ENCODE results near the gene SHC3.
A peak's percentile ranks its signal among the peaks of the same experiment; 100 is the strongest.

Gene SHC3

DNA sequence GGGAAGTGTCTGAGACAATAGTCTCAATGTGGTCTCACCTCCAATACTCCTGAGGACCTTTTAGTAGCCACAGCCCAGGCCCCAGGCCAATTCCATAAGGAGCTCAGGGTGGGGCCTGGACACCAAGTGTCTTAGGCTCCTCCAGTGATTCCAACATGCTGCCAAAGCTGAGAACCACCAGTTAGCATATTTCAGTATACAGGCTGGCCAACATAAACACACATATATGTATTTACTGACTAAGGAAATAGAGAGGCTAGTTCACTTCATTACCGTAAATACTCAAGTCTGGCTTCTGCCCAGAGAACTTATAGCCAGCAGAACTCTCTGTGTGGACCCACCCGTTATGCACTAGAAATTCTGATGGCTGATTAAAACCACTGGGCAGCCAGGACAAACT is 163.3 kb downstream of the SHC3 start:
- no peak for DNase-seq

DNA sequence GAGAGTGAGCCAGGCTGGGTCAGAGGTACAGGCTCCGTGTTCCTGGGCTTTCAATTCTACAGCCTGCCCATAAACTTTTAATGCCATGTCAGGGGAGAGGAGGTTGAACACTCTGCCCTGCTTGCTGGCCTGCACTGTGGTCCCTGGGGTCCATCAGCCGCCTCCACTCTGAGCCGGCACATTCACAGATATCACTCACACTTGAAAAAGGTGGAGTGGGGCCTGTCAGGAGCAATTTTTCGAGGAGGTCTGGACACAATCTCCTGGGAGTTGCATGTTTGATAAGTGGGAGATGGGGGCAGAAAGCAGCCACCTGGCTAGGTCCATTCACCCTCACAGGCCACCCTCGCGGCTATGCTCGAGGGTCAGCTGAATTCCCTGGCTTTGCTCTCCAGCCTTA is 164.5 kb downstream of the SHC3 start:
- DNase-seq = no peak

DNA sequence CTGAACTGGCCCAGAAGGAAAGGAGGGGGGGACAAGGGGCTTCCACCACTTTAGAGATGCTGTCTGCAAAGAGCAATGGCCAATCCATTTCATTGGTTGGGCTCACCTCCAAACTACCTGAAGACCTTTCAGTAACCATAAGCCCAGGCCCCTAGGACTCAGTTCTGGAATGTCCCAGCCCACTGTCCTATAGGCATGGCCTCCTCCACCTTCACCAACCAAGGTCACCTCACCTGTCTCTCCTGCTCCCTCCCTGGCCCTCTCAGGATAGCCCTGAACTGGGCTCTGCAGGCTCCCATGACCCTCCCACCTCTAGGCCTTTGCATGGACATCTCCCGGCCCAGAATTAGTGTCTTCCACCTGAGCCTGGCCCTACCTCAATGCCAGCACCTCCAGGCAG is 165.0 kb downstream of the SHC3 start:
- no peak for DNase-seq

DNA sequence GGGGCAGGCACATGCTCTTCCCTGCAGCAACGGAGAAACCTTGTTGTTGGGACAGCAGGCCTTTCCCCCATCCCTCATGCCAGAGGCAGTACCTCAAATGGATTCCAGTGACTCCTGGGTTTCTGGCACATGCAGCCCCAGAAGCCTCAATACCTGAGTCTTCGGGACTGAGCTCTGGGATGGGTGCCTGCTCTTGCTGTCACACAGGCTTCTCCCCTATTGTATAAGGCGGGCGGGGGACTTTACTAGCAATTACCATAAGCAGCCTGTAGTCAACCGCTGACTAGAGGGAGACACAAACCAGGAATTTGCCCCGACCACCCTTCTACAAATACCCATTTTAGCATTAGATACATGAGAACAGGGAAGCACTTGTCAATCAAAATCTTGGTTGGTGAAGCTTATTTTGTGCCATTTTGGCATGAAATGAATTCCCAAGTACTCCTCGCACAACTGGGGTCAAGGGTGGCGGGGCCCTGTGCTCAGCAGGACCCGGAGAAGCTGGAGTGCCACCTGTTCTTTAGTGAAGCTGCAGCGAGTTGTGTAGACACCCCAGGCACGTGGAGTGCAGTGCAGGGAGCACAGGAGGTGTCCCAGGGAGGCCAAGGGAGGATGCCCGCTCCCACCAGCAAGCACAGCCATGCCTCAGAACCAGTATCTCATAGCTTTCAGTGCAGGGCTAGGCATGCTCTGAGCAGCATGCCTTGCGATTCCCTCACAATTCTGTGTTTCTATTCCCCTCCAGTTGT is 166.2 kb downstream of the SHC3 start:
- DNase-seq = no peak

DNA sequence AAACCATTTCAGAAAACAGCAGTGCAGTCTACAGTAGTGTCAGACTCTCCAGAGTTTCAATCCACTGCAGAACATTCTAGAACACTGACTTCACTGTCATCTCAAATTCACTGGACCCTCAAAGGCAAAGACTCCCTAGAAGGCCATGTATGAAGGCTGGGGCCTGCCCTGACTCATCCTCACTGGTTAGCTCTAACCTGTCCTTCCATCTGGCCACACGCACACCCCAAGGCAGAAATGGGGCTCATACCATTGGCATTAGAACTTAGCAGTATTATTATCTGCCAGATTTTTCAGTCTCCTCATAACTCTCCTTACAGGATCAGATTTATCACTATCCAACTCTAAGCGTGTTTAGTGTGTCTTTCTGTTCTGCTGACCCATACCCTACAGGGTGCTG is 166.9 kb downstream of the SHC3 start:
- DNase-seq = no peak

DNA sequence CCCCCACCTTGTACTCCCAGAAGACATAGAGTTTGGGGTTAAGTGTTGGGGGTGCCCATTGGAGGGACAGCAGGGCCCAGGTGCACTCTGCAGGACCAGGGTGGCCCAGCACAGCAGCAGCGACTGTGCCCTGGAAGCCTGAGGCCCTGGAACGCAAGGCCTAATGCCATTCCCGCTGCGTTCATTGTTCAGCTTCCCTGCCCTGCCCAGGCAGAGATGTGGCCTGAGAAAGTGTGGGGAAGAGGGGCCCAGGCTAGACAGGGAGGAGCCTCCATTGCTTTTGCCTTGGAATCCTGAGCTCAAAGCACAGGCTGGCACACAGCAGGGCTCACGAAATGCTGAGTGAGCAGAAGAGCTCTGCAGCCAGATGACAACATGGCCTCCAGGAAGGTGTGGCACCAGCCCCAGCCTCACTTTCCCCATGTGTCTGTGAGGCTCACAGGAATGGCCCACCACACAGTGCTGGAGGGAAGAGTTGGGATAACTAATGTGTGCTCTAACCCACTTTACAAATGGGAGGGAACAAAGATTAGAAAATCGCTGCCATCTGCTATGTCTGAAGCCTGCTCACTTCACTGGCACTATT is 168.0 kb downstream of the SHC3 start:
- no peak for DNase-seq

DNA sequence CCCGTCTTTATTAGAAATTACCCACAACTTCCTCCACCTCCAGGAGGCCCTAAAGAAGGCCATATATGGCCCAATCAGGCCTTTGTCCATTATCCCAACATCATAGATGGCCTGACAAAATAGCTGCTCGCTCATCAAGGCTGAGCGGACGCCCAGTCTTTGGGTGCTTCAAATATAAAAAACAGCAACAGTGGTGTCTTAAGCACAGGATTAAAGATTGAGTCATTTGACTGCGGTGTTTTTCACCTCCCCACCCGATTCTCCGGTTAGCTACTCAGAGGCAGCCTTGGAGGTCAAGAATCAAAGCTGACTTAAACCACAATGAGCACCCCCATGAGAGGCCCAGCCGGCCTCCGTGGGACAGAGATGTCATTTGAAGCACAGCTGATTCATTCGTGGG is 168.6 kb downstream of the SHC3 start:
- DNase-seq = no peak

DNA sequence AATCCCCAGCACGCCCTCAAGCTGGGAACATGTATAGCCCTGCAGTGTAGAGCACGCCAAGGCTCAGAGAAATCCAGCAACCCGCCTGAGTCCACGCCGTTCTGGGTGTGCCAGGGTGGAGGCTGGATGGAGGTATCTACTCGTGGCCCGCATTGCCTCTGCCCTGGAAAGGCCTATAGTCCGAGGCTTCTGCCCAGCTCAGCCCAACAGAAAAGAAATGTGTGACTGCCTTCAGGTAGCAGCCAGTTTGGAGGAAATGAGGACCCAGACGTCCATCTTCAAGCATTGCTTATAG is 169.1 kb downstream of the SHC3 start:
- DNase-seq = no peak

DNA sequence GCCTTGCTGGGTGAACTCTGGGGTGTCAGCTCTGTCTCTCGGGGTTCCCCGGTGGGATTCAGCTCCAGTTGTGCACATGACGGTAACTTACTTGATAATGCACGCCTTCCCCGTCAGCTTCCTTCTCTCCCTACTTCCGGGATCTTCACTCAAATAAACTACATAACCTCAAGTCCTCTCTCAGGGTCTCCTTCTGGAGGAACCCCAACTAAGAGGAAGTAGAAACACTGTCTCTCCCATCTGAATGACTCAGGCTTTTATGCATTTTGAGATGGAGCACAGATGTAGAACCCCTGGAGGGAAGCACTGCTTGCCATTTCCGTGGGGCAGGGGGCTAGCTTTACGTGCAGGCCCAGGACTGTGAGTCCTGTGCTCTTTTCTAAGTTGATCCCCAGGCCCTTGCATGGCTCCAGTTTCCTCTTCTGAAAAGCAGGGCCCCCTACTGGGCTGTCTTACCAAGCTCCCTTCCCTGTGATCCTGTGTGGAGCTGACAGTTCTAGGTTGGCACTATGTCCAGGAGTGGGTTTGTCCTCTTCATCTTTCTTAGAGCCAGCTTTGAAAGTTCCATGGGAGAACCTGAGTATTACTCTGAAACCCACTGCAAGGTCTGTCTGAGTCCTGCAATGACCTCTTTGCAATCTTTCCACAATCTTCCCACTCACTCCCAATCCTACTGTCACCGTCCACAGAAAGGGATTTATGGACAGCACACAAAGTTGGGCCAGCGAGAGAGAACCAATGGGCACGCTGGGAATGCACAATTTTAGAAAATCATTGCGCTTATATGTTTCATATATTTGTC is 169.7 kb downstream of the SHC3 start:
- DNase-seq = peak; percentile 17

DNA sequence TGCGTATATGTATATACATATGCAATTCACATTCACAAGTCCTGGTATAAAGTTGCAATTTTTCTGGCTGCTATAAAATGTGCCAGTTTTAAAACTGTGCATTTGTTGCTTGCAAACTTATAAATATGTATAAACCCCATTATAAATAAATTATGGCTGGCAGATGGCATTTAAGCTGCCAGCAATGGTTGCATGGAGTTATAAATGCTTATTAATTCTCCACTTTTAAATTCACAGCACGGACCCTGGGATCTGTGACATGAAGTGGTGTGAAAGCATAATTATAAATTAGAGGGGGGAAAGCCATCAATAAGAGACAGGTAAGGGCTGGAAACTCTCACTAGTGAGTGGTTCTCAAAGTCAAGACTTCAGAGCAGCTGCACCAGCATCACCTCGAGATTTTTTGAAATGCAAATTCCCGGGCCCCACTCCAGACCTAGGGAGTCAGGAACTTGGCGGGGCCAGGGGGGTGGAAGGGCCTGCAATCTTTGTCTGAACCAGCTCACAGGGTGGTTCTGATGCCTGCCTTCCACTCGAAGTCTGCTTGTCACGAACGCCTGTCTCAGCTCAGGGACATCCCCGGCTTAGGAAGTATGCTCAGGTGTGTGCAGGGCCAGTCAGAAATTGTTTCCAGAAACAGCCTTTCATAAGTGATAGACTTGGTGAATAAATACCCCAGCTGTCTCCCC is 170.4 kb downstream of the SHC3 start:
- DNase-seq = no peak

DNA sequence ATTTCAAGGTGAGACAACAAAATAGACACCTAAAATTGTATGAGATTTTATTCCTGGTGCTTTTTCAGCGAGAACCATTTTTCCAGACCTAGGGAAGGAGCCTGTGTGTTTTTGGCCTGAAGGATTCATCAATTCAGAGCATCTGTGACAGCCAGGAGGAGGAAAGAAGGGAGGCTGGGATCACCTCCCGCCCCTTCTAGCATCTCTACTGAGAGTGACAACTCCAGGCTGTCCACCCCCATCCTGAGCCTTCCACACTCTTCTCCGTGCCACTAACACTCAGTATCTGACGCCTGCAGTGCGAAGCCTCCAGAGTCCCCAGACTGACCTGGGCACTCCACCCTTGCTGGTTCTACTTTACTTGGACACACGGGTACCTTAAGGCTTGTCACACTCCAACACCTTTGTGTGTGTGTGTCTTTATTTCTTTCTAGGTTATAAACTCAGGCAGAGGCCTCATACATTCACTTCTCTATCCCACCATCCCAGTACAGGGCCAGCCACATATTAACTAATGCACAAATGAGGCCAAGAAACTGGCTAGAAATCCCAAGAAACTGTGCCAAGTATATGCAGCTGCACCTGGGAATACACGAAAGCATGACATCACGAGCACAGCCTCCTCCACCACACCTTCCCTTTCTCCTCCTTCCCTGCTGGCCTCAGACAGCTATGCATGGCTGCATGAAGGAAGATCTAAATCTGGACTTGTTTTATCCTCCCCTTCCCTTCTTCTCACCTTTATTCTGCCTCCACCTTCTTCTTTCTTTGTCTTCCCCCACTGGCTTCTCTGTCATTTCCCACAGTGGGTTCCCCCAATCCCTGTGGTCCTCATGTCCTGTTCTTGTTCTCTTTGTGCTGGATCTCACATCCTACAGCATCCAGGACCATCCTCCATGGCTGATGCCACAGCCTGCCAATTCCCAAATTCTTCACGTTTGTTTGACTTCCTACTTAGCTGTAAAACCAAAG is 171.3 kb downstream of the SHC3 start:
- no peak for DNase-seq

DNA sequence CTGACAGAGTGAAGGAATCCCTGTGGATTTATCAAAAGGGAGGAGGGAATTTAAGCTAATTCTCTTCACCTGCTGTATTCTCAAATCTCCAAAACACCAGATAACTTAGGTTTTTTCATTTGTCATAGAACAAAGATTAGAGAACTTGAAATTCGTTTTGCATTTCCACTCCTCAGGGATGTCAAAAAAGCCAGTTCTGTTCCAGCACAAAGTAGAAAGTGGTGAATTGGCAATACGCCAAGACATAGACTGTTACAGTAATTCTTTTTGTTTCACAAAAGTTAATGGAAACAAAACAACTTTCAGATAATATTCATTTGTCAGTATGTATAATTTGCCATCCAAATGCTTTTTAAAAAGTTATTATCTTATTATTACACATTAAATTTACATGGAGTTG is 172.4 kb downstream of the SHC3 start:
- DNase-seq = no peak

DNA sequence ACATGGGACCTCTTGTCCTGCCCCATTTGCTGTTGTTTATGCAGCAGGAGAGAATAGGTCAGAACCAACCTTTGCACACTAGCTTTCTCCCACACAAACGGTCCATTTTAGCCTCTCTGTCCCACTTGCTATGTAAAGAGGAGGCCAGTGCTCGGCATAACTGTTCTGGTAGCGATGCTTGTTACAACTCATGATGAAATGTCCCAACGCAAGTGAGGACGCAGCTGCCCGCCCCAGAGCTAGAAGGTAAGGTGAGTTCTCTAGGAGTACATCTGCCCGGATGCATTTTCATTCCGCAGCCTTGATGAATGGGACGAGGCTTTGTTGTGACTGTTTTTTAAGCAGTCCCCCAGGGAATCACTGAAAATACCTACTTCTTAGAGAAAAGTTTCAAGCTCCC is 173.3 kb downstream of the SHC3 start:
- DNase-seq = no peak

DNA sequence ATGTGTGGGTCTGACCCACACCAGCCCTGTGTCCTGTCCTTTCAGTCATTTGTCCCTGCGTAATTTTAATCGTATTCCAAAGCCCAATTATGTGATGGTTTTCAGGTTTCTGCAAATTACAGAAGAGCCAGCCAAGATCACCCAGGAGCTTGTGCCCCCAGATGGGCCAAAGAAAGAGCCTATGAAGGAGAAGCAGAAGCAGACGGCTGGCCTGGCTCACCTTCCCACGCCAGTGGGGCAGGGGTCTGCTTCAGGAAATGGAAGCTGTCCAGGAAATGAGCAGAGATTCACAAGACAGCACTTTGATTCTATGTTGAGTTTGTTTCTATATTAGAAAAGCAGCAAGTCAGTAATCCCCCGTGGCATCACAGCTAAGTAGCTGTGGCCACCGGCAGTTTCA is 175.6 kb downstream of the SHC3 start:
- no peak for DNase-seq

DNA sequence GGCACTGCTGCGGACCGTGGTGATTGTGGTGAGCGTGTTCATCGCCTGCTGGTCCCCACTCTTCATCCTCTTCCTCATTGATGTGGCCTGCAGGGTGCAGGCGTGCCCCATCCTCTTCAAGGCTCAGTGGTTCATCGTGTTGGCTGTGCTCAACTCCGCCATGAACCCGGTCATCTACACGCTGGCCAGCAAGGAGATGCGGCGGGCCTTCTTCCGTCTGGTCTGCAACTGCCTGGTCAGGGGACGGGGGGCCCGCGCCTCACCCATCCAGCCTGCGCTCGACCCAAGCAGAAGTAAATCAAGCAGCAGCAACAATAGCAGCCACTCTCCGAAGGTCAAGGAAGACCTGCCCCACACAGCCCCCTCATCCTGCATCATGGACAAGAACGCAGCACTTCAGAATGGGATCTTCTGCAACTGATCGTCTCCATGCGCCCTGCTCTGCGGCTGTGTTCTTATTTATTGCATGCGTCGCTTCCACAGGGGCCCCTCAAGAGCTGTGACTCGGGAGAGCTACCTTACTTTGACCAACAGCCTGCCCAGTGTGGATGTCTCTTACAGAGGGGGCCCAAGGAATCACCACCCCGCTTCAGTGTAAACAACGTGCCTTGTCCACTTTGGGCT is 176.6 kb downstream of the SHC3 start:
- DNase-seq = no peak

DNA sequence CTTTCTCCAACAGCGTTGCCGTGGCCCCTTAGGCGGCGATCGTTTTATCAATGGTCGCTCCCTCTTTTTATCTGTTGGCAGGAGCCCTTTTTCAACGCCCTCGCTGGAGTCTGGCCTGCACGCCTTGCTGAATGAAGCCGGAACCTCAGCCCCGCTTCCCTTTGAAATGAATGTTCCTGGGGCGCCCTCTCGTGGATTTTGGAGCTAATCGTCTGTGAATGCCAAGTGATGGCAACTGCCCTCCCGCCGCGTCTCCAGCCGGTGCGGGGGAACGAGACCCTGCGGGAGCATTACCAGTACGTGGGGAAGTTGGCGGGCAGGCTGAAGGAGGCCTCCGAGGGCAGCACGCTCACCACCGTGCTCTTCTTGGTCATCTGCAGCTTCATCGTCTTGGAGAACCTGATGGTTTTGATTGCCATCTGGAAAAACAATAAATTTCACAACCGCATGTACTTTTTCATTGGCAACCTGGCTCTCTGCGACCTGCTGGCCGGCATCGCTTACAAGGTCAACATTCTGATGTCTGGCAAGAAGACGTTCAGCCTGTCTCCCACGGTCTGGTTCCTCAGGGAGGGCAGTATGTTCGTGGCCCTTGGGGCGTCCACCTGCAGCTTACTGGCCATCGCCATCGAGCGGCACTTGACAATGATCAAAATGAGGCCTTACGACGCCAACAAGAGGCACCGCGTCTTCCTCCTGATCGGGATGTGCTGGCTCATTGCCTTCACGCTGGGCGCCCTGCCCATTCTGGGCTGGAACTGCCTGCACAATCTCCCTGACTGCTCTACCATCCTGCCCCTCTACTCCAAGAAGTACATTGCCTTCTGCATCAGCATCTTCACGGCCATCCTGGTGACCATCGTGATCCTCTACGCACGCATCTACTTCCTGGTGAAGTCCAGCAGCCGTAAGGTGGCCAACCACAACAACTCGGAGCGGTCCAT is 177.4 kb downstream of the SHC3 start:
- peak; percentile 89 for DNase-seq

DNA sequence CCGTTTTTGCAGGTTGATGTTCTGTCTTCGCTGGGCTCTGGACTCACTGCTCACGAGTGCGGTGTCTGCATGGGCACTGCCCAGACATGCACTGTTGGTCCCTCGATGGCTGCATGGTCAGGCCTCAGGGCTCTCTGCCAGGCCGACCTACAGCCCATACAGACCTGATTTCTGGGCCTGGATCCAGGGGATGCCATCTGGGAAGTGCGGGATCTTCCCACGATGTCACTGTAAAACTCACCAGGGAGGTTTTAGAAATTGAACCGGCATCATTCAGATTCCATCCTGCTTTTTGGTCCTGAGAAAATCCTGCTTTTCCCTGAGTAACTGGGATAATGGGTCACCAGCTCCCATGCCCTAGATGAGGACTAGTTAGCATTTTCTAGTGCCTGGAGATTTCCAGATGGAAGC is 178.2 kb downstream of the SHC3 start:
- no peak for DNase-seq

DNA sequence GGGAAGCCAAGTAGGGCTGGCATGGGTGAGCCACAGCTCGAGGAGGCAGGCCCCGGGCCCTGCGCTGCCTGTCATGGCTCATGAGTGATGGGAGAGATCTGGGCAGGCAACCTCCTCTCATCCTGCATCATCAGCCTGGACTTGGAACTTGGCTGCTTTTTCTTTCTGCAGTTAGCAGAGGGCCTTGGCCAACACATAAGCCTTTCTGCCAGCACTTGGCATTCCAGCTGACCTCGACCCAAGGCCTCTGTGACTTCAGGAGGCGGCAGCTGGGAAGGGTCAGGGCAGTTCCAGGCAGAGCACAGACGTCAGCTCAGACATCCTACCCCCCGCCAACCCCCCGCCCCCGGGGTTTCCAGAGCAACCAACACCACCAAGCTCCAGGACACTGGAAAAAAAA is 179.7 kb downstream of the SHC3 start:
- DNase-seq = no peak

DNA sequence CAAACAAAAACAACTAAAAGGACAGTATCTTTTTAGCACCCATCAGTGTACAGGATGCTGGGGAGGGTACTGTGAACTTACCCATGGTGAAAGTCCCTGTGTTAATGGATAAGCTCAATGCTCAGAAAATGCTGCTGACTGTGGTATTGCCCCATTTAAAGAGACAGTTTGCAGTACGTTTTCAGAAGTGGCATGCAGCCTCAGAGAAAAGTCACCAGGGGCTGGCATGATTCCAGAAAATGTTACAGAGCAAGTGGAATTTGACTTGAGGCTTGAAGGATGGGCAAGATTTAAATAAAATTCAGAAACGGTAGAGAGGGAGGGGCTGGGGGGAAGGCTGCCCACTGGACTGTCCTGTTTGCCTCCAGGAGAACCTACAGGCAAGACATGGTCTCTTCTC is 180.1 kb downstream of the SHC3 start:
- no peak for DNase-seq

DNA sequence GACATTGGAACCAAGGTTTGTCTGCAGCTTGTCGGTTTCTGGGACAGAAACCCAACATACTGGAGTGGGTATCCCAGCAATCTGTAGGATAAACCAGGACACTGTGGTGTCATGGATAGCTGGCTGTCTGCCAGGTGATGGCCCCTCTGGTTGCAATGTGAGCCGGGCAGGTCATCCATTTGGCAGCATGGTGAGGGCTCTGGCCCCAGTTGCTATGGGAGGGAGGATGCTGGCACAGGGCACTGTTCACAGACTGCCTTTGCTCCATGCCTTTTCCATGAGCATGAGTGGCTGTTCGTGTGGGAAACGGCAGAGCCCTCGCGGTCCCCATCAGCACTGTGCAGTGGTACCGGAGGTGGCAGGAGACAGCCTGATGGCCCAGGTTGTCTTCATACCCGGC is 181.0 kb downstream of the SHC3 start:
- no peak for DNase-seq

DNA sequence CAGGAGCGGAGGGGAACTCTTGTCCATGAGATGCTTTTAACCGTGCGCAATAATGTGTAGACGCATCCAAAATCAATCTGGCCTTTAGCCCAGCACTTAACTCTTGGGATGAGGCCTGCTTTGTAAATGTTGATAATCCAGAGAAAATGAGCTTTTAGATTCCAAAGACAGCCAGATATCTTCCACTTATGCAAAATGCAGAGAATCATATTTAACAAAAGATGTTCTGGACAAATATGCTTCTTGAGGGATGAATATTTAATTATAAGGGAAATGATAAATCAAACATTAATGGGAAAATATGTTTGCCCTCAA is 181.7 kb downstream of the SHC3 start:
- DNase-seq = no peak
